Ectodermal cell (in vitro differentiated cells): ENCODE measurements around the gene NR5A2.

Source experiments
- H3K27ac ChIP-seq: 2 replicates; pipeline ENCODE4 v1.7.0; 2013; ENCODE audit warnings: mild to moderate bottlenecking, low read depth, low read length; ENCODE audit not compliant: insufficient read depth, poor library complexity, severe bottlenecking
- H3K27me3 ChIP-seq: 2 replicates; pipeline ENCODE4 v1.7.0; 2013; ENCODE audit warnings: mild to moderate bottlenecking, low read length; ENCODE audit not compliant: insufficient read depth, control insufficient read depth, poor library complexity, severe bottlenecking
- H3K36me3 ChIP-seq: one replicate; pipeline ENCODE4 v1.7.0; 2013; ENCODE audit warnings: low read length; ENCODE audit not compliant: control insufficient read depth, insufficient read depth
- H3K4me1 ChIP-seq: one replicate; pipeline ENCODE4 v1.7.0; 2013; ENCODE audit warnings: low read length; ENCODE audit not compliant: control insufficient read depth, insufficient read depth
- H3K4me3 ChIP-seq: 2 replicates; pipeline ENCODE4 v1.7.0; 2013; ENCODE audit warnings: low read depth, low read length, control low read depth; ENCODE audit not compliant: insufficient read depth
- H3K9me3 ChIP-seq: 2 replicates; pipeline ENCODE4 v1.7.0; 2013; ENCODE audit warnings: mild to moderate bottlenecking, low read length, moderate library complexity; ENCODE audit not compliant: control insufficient read depth
- WGBS, 2 experiments: methylation state at CpG; one replicate each; pipeline ENCODE4 v1.1.7; 2013; ENCODE audit warnings: missing lambda C conversion rate in 2 of 2; 5-methylcytosine and 5-hydroxymethylcytosine counted together

The NR5A2 gene

DNA sequence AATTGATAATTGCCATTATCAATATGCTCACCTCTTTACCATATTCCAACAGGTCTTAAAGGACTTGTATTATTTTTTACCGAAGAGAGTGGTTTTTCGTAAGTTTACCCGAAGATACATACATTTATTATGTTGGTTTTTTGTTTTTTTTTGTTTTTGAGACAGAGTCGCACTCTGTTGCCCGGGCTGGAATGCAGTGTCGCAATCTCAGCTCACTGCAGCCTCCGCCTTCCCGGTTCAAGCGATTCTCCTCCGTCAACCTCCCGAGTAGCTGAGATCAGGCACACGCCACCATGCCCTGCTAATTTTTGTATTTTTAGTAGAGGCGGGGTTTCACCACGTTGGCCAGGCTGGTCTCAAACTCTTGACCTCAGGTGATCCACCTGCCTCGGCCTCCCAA, 30.8 kb downstream of the NR5A2 start:
- no peak overlapping the region for H3K27ac ChIP-seq
- H3K36me3 ChIP-seq = no peaks in the 10 kb centered on the region
- 90 to 92% methylated on average over 15 of the region's 15 CpGs for WGBS, 2 experiments
- no peaks in the 10 kb centered on the region for H3K4me1 ChIP-seq
- H3K9me3 ChIP-seq = no peaks in the 10 kb centered on the region
- no peaks in the 10 kb centered on the region for H3K27me3 ChIP-seq
- H3K4me3 ChIP-seq = no peak overlapping the region

DNA sequence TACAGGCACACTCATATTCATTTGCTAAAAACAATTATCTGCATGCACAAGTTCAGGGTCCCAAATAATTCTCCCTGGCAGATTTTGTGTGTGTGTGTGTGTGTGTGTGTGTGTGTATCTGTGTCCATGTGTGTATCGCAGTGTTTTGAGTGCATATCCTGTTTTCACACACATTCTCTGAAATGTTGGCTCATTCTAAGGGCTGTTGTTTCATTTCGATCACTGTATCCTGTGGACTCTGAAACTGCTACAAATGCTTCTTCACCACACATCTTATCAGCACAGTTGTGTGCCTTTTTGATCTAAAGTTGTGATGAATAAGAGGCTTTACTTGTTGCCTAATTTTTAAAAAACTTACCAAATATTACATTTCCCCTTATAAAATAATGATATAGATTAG, 34.6 kb downstream of the NR5A2 start:
- no peaks in the 10 kb centered on the region for H3K9me3 ChIP-seq
- H3K4me3 ChIP-seq = no peak overlapping the region
- H3K27me3 ChIP-seq = no peaks in the 10 kb centered on the region
- 90 to 91% methylated on average over 2 of the region's 2 CpGs for WGBS, 2 experiments
- H3K36me3 ChIP-seq = no peaks in the 10 kb centered on the region
- no peak overlapping the region for H3K27ac ChIP-seq
- H3K4me1 ChIP-seq = no peaks in the 10 kb centered on the region

GRCh38 chr1:200072636-200073285, 45.3 kb downstream of the NR5A2 start:
- Histone ChIP-seq H3K4me3 (no peak overlapping the region), H3K9me3 (no peaks in the 10 kb centered on the region), H3K4me1 (no peaks in the 10 kb centered on the region), H3K27me3 (no peaks in the 10 kb centered on the region), H3K27ac (no peak overlapping the region), H3K36me3 (no peaks in the 10 kb centered on the region)
- WGBS, 2 experiments = 96 to 99% methylated on average over 4 of the region's 4 CpGs

DNA sequence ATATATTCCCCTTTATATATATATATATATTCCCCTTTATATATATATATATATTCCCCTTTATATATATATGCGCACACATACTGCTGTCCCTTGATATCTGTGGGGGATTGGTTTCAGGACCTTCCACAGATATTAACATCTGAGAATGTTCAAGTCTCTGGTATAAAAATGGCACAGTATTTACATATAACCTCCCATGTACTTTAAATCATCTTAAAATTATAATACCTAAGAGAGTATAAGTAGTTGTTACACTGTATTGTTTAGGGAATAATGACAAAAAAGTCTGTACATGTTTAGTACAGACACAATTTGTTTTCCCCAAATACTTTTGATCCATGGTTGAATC, 45.8 kb downstream of the NR5A2 start:
- no peaks in the 10 kb centered on the region for H3K9me3 ChIP-seq
- H3K27me3 ChIP-seq = no peaks in the 10 kb centered on the region
- no peaks in the 10 kb centered on the region for H3K4me1 ChIP-seq
- no peaks in the 10 kb centered on the region for H3K36me3 ChIP-seq
- H3K4me3 ChIP-seq = no peak overlapping the region
- no peak overlapping the region for H3K27ac ChIP-seq
- no CpG with 5 or more reads among the region's 1 CpG for WGBS, 2 experiments

DNA sequence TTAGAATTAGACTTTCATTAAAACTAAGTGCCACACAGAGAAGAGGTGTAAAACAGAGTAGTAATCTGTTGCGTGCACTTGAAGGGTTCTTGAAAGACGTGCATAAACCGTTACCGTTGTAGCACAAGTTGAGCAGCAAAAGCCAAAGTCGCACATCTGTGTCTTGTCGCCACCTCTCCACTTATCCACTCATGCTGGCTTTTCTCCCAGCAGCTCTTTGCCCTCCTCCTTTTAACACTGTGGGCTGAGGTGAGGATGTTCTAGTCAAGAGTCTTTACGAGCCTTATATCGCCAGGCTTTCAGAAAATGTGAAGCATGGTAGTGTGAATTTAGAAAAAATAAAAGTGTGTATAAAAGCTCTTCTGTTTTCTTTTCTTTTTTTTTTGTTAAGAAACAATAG, 48.0 kb downstream of the NR5A2 start:
- Histone ChIP-seq H3K4me3 (no peak overlapping the region), H3K27ac (no peak overlapping the region), H3K36me3 (no peaks in the 10 kb centered on the region), H3K27me3 (no peaks in the 10 kb centered on the region), H3K9me3 (no peaks in the 10 kb centered on the region), H3K4me1 (no peaks in the 10 kb centered on the region)
- 54 to 68% methylated on average over 6 to 8 of the region's 8 CpGs for WGBS, 2 experiments

DNA sequence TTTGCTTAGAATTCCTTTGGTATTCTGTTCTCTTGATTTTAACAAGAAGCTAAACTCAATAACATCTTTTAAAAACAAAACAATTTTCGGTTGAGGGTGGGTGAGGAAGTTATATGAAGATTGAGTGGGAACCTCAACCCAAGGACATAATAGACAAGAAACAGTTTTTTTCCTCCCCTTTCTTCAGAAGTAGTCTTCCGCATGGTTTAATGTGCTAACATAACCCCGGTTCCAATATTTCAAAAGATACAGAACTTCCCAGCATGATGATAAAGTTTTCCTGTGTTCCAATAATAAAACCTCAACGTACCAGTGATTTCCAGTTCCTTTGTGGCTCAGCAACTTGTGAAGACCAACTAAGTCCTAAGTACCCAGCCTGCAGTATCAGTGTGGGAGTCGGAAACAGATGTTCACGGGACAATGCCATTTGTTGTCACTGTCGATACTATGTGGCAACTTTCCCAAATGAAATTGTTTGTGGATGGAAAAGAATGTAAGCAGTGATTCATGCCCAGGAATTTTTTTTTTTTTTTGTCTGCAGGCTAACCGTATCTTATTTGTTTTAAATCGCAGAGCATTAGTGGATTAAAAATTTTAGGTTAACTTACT, 48.5 kb downstream of the NR5A2 start:
- H3K4me3 ChIP-seq = no peak overlapping the region
- no peaks in the 10 kb centered on the region for H3K36me3 ChIP-seq
- peaks cover 2% of the 10 kb centered on the region for H3K4me1 ChIP-seq
- WGBS, 2 experiments = 74 to 84% methylated on average over 6 to 7 of the region's 9 CpGs
- H3K27ac ChIP-seq = no peak overlapping the region
- H3K27me3 ChIP-seq = no peaks in the 10 kb centered on the region
- H3K9me3 ChIP-seq = no peaks in the 10 kb centered on the region

- 88 to 91% methylated on average over 8 of the region's 8 CpGs for WGBS, 2 experiments
- H3K27ac ChIP-seq = no peak overlapping the region
- no peaks in the 10 kb centered on the region for H3K9me3 ChIP-seq
- H3K4me3 ChIP-seq = no peak overlapping the region
- H3K36me3 ChIP-seq = no peaks in the 10 kb centered on the region
- peaks cover 15% of the 10 kb centered on the region for H3K4me1 ChIP-seq
- no peaks in the 10 kb centered on the region for H3K27me3 ChIP-seq
These were observed 51.9 kb downstream of the NR5A2 start for GRCh38 chr1:200079232-200079940.

DNA sequence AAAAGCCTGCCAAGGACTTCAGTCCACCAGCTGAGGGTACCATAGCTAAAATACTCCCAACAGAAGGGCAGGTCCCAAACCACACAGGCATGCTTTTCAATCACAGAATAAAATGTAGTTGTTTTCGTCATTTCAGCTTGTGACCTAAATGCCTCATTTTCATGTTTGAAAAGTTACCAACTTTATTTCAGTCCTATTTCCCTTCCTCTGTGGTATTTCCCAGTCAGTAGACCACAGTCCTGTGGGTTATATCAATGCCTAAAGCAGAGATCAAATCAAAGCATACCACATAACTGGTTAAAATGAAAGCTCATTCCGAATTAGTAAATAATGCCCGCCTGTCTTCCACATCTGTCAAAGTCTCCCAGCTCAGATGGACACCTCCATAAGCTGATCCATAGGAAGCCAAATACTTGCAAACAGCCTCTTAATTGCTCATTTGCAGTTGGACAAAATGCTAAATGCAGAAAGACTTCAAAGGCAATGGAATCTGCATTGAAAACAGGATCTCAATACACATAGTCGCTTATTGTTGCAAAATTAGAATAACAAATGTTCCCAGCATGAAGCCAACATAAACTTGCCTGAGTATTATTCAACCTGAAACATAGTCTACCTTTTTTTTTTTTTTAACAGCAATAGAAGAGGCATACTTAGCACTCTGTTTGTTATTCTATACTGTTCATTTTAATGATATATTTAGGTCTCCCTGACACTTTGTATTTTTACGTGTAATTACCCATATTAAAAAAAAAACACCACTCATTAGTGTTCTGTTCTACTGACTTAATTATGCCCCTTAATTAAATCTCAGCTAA, 53.9 kb downstream of the NR5A2 start:
- no peaks in the 10 kb centered on the region for H3K9me3 ChIP-seq
- no peaks in the 10 kb centered on the region for H3K27me3 ChIP-seq
- H3K27ac ChIP-seq = no peak overlapping the region
- no peaks in the 10 kb centered on the region for H3K36me3 ChIP-seq
- no peak overlapping the region for H3K4me3 ChIP-seq
- WGBS, 2 experiments = 12 to 17% methylated on average over 4 to 5 of the region's 5 CpGs
- peaks cover 15% of the 10 kb centered on the region for H3K4me1 ChIP-seq

DNA sequence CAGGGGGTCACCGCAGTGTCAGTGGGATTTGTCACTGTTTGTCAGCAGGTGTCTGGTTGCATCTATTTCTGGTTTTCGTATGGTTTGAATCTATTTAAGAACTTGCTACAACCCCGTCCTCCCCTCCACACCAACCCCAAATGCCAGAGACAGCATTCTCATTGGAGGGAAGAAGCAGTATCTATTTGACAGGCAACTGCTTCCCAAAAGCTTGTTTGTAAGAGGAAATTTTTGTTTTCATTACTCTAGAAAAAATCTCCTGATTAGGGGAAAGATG, 54.4 kb downstream of the NR5A2 start:
- no peaks in the 10 kb centered on the region for H3K27me3 ChIP-seq
- no peaks in the 10 kb centered on the region for H3K9me3 ChIP-seq
- no peaks in the 10 kb centered on the region for H3K36me3 ChIP-seq
- peaks cover 15% of the 10 kb centered on the region for H3K4me1 ChIP-seq
- H3K4me3 ChIP-seq = no peak overlapping the region
- WGBS, 2 experiments = 3% methylated on average over 3 of the region's 3 CpGs; no CpG with 5 or more reads in 1 of the 2 experiments
- H3K27ac ChIP-seq = no peak overlapping the region

GRCh38 chr1:200082329-200082728, 54.8 kb downstream of the NR5A2 start:
- peaks cover 15% of the 10 kb centered on the region for H3K4me1 ChIP-seq
- H3K36me3 ChIP-seq = no peaks in the 10 kb centered on the region
- no peaks in the 10 kb centered on the region for H3K9me3 ChIP-seq
- H3K27ac ChIP-seq = no peak overlapping the region
- H3K4me3 ChIP-seq = no peak overlapping the region
- no peaks in the 10 kb centered on the region for H3K27me3 ChIP-seq
- no CpG with 5 or more reads among the region's 2 CpGs for WGBS, 2 experiments
